ENCODE data around the gene NTRK3. TPM values are rescaled to one million over a fixed set of nuclear protein-coding genes. Genes with fewer than 3 reads are reported as not detected.

NTRK3 gene
- total and polyA plus RNA-seq, 2 donors (not counting 3 experiments of a cell fraction or from before 2014, with no cell fraction given): not detected

- no peaks in the 10 kb centered on the region for H3K9me1 ChIP-seq (replicated peaks; ENCODE audit: control insufficient read depth, extremely low read depth, insufficient read depth, low read length)
- H3K27me3 ChIP-seq (ENCODE audit: control insufficient read depth in 2 of 2, insufficient read depth in 2 of 2, low read length in 2 of 2): no peaks in the 10 kb centered on the region
- DNase-seq (ENCODE audit: low read depth, low spot score) (no peak), FAIRE-seq (no peak)
- no peaks in the 10 kb centered on the region for H3K9me3 ChIP-seq (replicated peaks; ENCODE audit: control insufficient read depth, insufficient read depth, low read length)
- intact Hi-C loops (cut with micrococcal nuclease): loop anchor here (10.0 kb wide), 1 partner anchor 185 kb away; no protein-coding TSS in a partner anchor
- H2AFZ ChIP-seq (ENCODE audit: low read depth, low read length): no peak overlapping the region
- no peak for TF ChIP-seq CTCF (IDR thresholded peaks at IDR 0.05; ENCODE audit: extremely low read depth in 1 of 2, insufficient read depth in 1 of 2, low read depth in 1 of 2, low read length in 2 of 2)
- no peak for TF ChIP-seq MYC (IDR thresholded peaks at IDR 0.05; ENCODE audit: low read depth, low read length)
- no peak for TF ChIP-seq EZH2 (IDR thresholded peaks at IDR 0.05; ENCODE audit: borderline replicate concordance, low read depth, low read length, severe bottlenecking)
- no peak for TF ChIP-seq GATA2 (IDR thresholded peaks at IDR 0.05; ENCODE audit: insufficient read depth, insufficient read length, low read depth, low read length)
- CTCF ChIA-PET: interaction anchor here (1.0 to 1.8 kb wide), 3 partner anchors 8 to 23 kb away, joined by 3 to 5 read pairs (median 3); no protein-coding TSS in a partner anchor
- no peaks in the 10 kb centered on the region for H3K79me2 ChIP-seq (ENCODE audit: control insufficient read depth, insufficient read depth, low read length)
- dilution Hi-C loops (cut with MboI; ENCODE audit: extremely low pct_ligation_motif_present, low sequenced_read_pairs): no loop called here
- H3K4me1 ChIP-seq (ENCODE audit: control insufficient read depth, extremely low read depth, insufficient read depth, low read length): no peaks in the 10 kb centered on the region
- no TSS peak for BruUV-seq (replicated peaks)
- H3K36me3 ChIP-seq (ENCODE audit: control insufficient read depth in 2 of 2, extremely low read depth in 1 of 2, insufficient read depth in 2 of 2, low read length in 2 of 2): no peaks in the 10 kb centered on the region
- no peak overlapping the region for H3K4me3 ChIP-seq (replicated peaks in 1 of 3; ENCODE audit: insufficient read depth in 1 of 3, low read depth in 1 of 3, low read length in 3 of 3)
- H3K9ac ChIP-seq (replicated peaks; ENCODE audit: extremely low read depth, insufficient read depth, low read length): no peak overlapping the region
- no peak overlapping the region for H3K4me2 ChIP-seq (ENCODE audit: insufficient read depth, low read length)
- no peaks in the 10 kb centered on the region for H4K20me1 ChIP-seq (replicated peaks; ENCODE audit: control insufficient read depth, extremely low read depth, insufficient read depth, low read length)
- POLR2A ChIA-PET: no interaction called here
- H3K27ac ChIP-seq (ENCODE audit: insufficient read depth, low read depth, low read length): no peak overlapping the region
Measured at GRCh38 chr15:88269356-88270062, 13.0 kb upstream of the NTRK3 start.

GRCh38 chr15:88267720-88268119 is 11.2 kb upstream of the NTRK3 start:
- Histone ChIP-seq H3K36me3 (ENCODE audit: control insufficient read depth in 2 of 2, extremely low read depth in 1 of 2, insufficient read depth in 2 of 2, low read length in 2 of 2) (no peaks in the 10 kb centered on the region), H3K79me2 (ENCODE audit: control insufficient read depth, insufficient read depth, low read length) (no peaks in the 10 kb centered on the region), H3K27me3 (ENCODE audit: control insufficient read depth in 2 of 2, insufficient read depth in 2 of 2, low read length in 2 of 2) (no peaks in the 10 kb centered on the region), H3K9ac (replicated peaks; ENCODE audit: extremely low read depth, insufficient read depth, low read length) (no peak overlapping the region), H3K4me1 (ENCODE audit: control insufficient read depth, extremely low read depth, insufficient read depth, low read length) (no peaks in the 10 kb centered on the region), H3K9me1 (replicated peaks; ENCODE audit: control insufficient read depth, extremely low read depth, insufficient read depth, low read length) (no peaks in the 10 kb centered on the region), H2AFZ (ENCODE audit: low read depth, low read length) (no peak overlapping the region), H3K9me3 (replicated peaks; ENCODE audit: control insufficient read depth, insufficient read depth, low read length) (no peaks in the 10 kb centered on the region), H3K4me2 (ENCODE audit: insufficient read depth, low read length) (no peak overlapping the region), H4K20me1 (replicated peaks; ENCODE audit: control insufficient read depth, extremely low read depth, insufficient read depth, low read length) (no peaks in the 10 kb centered on the region), H3K4me3 (replicated peaks in 1 of 3; ENCODE audit: insufficient read depth in 1 of 3, low read depth in 1 of 3, low read length in 3 of 3) (no peak overlapping the region), H3K27ac (ENCODE audit: insufficient read depth, low read depth, low read length) (no peak overlapping the region)
- no peak for FAIRE-seq
- TF ChIP-seq CTCF (IDR thresholded peaks at IDR 0.05; ENCODE audit: extremely low read depth in 1 of 2, insufficient read depth in 1 of 2, low read depth in 1 of 2, low read length in 2 of 2) (no peak), FOS (IDR thresholded peaks at IDR 0.05; ENCODE audit: borderline replicate concordance, insufficient read depth, low read length) (no peak), MAX (IDR thresholded peaks at IDR 0.05; ENCODE audit: insufficient read depth, insufficient read length) (no peak), GATA2 (IDR thresholded peaks at IDR 0.05; ENCODE audit: insufficient read depth, insufficient read length, low read depth, low read length) (no peak), JUN (IDR thresholded peaks at IDR 0.05; ENCODE audit: borderline replicate concordance, insufficient read depth, insufficient read length, low read depth) (no peak), EZH2 (IDR thresholded peaks at IDR 0.05; ENCODE audit: borderline replicate concordance, low read depth, low read length, severe bottlenecking) (no peak), POLR2A (IDR thresholded peaks at IDR 0.05; ENCODE audit: low read depth, low read length) (no peak), MYC (IDR thresholded peaks at IDR 0.05; ENCODE audit: low read depth, low read length) (no peak)
- BruUV-seq (replicated peaks): no TSS peak
- intact Hi-C loops (cut with micrococcal nuclease): no loop called here
- dilution Hi-C loops (cut with MboI; ENCODE audit: extremely low pct_ligation_motif_present, low sequenced_read_pairs): no loop called here
- no peak for DNase-seq (ENCODE audit: low read depth, low spot score)
- ChIA-PET CTCF (no interaction called here), POLR2A (no interaction called here)

All from endothelial cell of umbilical vein (primary cell).